ENCODE results near the gene NET1. TPM values are rescaled to one million over a fixed set of nuclear protein-coding genes. Genes with fewer than 3 reads are reported as not detected.

NET1 gene
- total RNA-seq, 1 donor: 51.0 TPM

GRCh38 chr10:5479481-5480161, 67.3 kb downstream of the NET1 start:
- Histone ChIP-seq H3K27me3 (ENCODE audit: insufficient read depth, low read length) (no peaks in the 10 kb centered on the region), H3K4me1 (ENCODE audit: insufficient read depth, low read length) (no peaks in the 10 kb centered on the region), H4K20me1 (ENCODE audit: insufficient read depth, low read length) (no peaks in the 10 kb centered on the region), H3K4me2 (ENCODE audit: insufficient read depth, low read length) (no peak overlapping the region), H3K36me3 (ENCODE audit: insufficient read depth, low read length) (no peaks in the 10 kb centered on the region), H2AFZ (ENCODE audit: low read length) (no peak overlapping the region), H3K4me3 (ENCODE audit: insufficient read depth, low read length) (no peak overlapping the region), H3K9me3 (ENCODE audit: low read depth, low read length) (no peaks in the 10 kb centered on the region), H3K79me2 (ENCODE audit: insufficient read depth, low read length) (no peaks in the 10 kb centered on the region), H3K27ac (ENCODE audit: low read depth, low read length) (no peak overlapping the region)
- TF ChIP-seq, protein P1, sequence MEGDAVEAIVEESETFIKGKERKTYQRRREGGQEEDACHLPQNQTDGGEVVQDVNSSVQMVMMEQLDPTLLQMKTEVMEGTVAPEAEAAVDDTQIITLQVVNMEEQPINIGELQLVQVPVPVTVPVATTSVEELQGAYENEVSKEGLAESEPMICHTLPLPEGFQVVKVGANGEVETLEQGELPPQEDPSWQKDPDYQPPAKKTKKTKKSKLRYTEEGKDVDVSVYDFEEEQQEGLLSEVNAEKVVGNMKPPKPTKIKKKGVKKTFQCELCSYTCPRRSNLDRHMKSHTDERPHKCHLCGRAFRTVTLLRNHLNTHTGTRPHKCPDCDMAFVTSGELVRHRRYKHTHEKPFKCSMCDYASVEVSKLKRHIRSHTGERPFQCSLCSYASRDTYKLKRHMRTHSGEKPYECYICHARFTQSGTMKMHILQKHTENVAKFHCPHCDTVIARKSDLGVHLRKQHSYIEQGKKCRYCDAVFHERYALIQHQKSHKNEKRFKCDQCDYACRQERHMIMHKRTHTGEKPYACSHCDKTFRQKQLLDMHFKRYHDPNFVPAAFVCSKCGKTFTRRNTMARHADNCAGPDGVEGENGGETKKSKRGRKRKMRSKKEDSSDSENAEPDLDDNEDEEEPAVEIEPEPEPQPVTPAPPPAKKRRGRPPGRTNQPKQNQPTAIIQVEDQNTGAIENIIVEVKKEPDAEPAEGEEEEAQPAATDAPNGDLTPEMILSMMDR (IDR thresholded peaks at IDR 0.05; ENCODE audit: extremely low read depth, low read depth, low read length): no peak
- peak; percentile 69 for DNase-seq (ENCODE audit: insufficient read length, low spot score, missing footprints)

DNA sequence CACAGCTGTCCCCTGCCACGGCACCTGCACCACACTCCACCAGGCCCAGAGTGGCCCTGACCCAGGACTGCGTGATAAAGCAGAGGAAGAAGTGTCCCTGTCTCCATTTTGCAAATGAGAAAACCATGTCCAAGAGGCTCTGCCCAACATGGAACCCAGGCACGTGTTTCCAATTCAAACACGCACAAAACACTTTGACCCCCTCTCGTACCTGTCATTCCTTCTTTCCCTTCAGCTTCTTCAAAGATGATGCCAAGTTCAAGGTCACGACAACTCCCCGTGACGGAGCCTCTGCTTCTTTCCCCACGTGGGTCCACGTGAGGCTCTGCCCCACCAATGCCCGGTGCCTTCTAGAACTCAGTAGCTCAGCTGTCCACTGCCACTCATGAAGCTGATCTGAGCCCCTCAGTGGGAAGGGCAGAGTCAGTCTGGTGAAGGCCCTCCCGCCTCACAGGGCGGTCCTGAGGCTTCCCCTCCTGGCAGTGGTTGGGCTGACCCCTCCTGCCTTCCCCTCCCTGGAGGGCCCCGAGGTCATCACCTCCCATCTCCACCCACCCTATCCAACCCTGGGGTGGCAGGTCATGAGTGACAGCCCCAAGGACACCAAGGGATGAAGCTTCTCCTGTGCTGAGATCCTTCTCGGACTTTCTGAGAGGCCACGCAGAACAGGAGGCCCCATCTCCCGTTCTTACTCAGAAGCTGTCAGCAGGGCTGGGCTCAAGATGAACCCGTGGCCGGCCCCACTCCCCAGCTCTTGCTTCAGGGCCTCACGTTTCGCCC, 68.0 kb downstream of the NET1 start:
- TF ChIP-seq, protein P1 (IDR thresholded peaks at IDR 0.05; ENCODE audit: extremely low read depth, low read depth, low read length): no peak
- H4K20me1 ChIP-seq (ENCODE audit: insufficient read depth, low read length): no peaks in the 10 kb centered on the region
- no peaks in the 10 kb centered on the region for H3K4me1 ChIP-seq (ENCODE audit: insufficient read depth, low read length)
- H3K36me3 ChIP-seq (ENCODE audit: insufficient read depth, low read length): no peaks in the 10 kb centered on the region
- H3K79me2 ChIP-seq (ENCODE audit: insufficient read depth, low read length): no peaks in the 10 kb centered on the region
- H3K27me3 ChIP-seq (ENCODE audit: insufficient read depth, low read length): no peaks in the 10 kb centered on the region
- no peak overlapping the region for H3K4me3 ChIP-seq (ENCODE audit: insufficient read depth, low read length)
- H3K27ac ChIP-seq (ENCODE audit: low read depth, low read length): no peak overlapping the region
- no peaks in the 10 kb centered on the region for H3K9me3 ChIP-seq (ENCODE audit: low read depth, low read length)
- peak; percentile 50 for DNase-seq (ENCODE audit: insufficient read length, low spot score, missing footprints)
- no peak overlapping the region for H3K4me2 ChIP-seq (ENCODE audit: insufficient read depth, low read length)
- no peak overlapping the region for H2AFZ ChIP-seq (ENCODE audit: low read length)

- no peaks in the 10 kb centered on the region for H3K36me3 ChIP-seq (ENCODE audit: insufficient read depth, low read length)
Measured at GRCh38 chr10:5481121-5481520, 68.8 kb downstream of the NET1 start.

More at GRCh38 chr10:5481121-5481520, 68.8 kb downstream of the NET1 start:
- H3K27ac ChIP-seq (ENCODE audit: low read depth, low read length): no peak overlapping the region
- TF ChIP-seq, protein P1 (IDR thresholded peaks at IDR 0.05; ENCODE audit: extremely low read depth, low read depth, low read length): no peak
- H3K4me2 ChIP-seq (ENCODE audit: insufficient read depth, low read length): no peak overlapping the region
- H3K4me1 ChIP-seq (ENCODE audit: insufficient read depth, low read length): no peaks in the 10 kb centered on the region
- no peaks in the 10 kb centered on the region for H3K79me2 ChIP-seq (ENCODE audit: insufficient read depth, low read length)
- H2AFZ ChIP-seq (ENCODE audit: low read length): no peak overlapping the region
- H3K27me3 ChIP-seq (ENCODE audit: insufficient read depth, low read length): no peaks in the 10 kb centered on the region
- peak; percentile 73 for DNase-seq (ENCODE audit: insufficient read length, low spot score, missing footprints)
- no peaks in the 10 kb centered on the region for H4K20me1 ChIP-seq (ENCODE audit: insufficient read depth, low read length)
- H3K4me3 ChIP-seq (ENCODE audit: insufficient read depth, low read length): no peak overlapping the region
- H3K9me3 ChIP-seq (ENCODE audit: low read depth, low read length): no peaks in the 10 kb centered on the region

Measured in osteoblast (primary cell).